ENCODE data around the gene MPI.
A peak's percentile ranks its signal among the peaks of the same experiment; 100 is the strongest.
"Not testable (repeated sequence)": the region's sequence is repeated elsewhere in the genome, so short reads cannot be mapped to it uniquely, and the experiment has no call there.

Gene MPI

DNA sequence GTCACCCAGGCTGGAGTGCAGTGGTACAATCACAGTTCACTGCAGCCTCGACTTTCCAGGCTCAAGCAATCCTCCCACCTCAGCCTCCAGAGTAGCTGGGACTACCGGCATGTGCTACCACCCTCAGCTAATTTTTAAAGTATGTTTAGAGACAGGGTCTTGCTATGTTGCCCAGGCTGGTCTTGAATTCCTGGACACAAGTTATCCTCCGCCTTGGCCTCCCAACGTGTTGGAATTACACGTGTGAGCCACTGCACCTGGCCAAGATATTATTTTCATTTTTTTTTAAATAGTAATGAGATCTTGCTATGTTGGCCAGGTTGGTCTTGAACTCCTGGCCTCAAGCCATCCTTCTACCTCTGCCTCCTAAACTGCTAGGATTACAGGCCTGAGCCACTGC is 4.4 kb upstream of the MPI start:
- peaks cover 10% of the 10 kb centered on the region for H3K79me2 ChIP-seq (ENCODE audit: low read length)
- no peaks in the 10 kb centered on the region for H3K27me3 ChIP-seq (ENCODE audit: low read depth, low read length)
- H3K36me3 ChIP-seq (replicated peaks; ENCODE audit: low read depth, low read length), result peaks cover 2% of the 10 kb centered on the region
- H2AFZ ChIP-seq (ENCODE audit: low read depth, low read length), result no peak overlapping the region
- peaks cover 22% of the 10 kb centered on the region for H3K4me1 ChIP-seq (ENCODE audit: low read length)
- H3K9ac ChIP-seq (ENCODE audit: low read length), result no peak overlapping the region
- H4K20me1 ChIP-seq (ENCODE audit: insufficient read depth, low read length), result no peaks in the 10 kb centered on the region
- peaks cover 8% of the 10 kb centered on the region; the same call in 1 of the 2 replicates for H3K9me3 ChIP-seq (ENCODE audit: insufficient read depth, low read length)
- TF ChIP-seq EZH2phosphoT487 (IDR thresholded peaks at IDR 0.05; ENCODE audit: low read depth) (no peak), CTCF (IDR thresholded peaks at IDR 0.05; ENCODE audit: low read depth, low read length) (no peak)
- H3K4me2 ChIP-seq (ENCODE audit: low read length), result no peak overlapping the region
- no peak overlapping the region for H3K27ac ChIP-seq (ENCODE audit: low read length)
- no peak overlapping the region for H3K4me3 ChIP-seq (ENCODE audit: low read length)

- peaks cover 14% of the 10 kb centered on the region for H3K36me3 ChIP-seq (replicated peaks; ENCODE audit: low read depth, low read length)
- H3K4me3 ChIP-seq (ENCODE audit: low read length); H3K4me2 ChIP-seq (ENCODE audit: low read length); H3K9me3 ChIP-seq (ENCODE audit: insufficient read depth, low read length); H3K9ac ChIP-seq (ENCODE audit: low read length); H3K27ac ChIP-seq (ENCODE audit: low read length); H4K20me1 ChIP-seq (ENCODE audit: insufficient read depth, low read length); H3K27me3 ChIP-seq (ENCODE audit: low read depth, low read length); H2AFZ ChIP-seq (ENCODE audit: low read depth, low read length): not testable (repeated sequence)
- H3K4me1 ChIP-seq (ENCODE audit: low read length), result peaks cover 42% of the 10 kb centered on the region
- peaks cover 26% of the 10 kb centered on the region for H3K79me2 ChIP-seq (ENCODE audit: low read length)
Observed at GRCh38 chr15:74887537-74888193, 2.2 kb upstream of the MPI start.

DNA sequence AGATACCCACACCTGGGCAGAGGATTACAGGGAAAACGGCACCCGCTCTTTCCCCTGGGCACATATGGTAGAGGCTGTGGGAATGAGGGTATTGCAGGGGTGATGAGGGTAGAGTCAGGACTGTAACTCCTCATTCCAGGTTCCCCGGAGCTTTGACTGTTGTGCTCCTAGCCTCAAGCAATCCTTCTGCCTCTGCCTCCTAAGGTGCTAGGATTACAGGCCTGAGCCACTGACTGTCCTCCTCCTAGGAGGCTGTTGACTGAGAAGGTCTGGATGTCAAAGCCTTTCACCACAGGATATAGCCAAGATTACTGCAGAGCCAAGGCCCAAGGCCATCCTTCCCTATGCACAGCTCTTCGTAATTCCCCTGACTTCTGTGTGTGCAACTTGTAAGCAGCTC is 1.1 kb upstream of the MPI start:
- Histone ChIP-seq H3K4me3 (ENCODE audit: low read length) (peak overlapping the region; percentile 85), H3K4me1 (ENCODE audit: low read length) (peaks cover 53% of the 10 kb centered on the region), H4K20me1 (ENCODE audit: insufficient read depth, low read length) (no peaks in the 10 kb centered on the region), H3K27ac (ENCODE audit: low read length) (no peak overlapping the region), H2AFZ (ENCODE audit: low read depth, low read length) (no peak overlapping the region), H3K4me2 (ENCODE audit: low read length) (peak overlapping the region; percentile 98), H3K79me2 (ENCODE audit: low read length) (peaks cover 37% of the 10 kb centered on the region), H3K36me3 (replicated peaks; ENCODE audit: low read depth, low read length) (peaks cover 24% of the 10 kb centered on the region), H3K9ac (ENCODE audit: low read length) (peak overlapping the region; percentile 93; the same call in 1 of the 2 replicates), H3K9me3 (ENCODE audit: insufficient read depth, low read length) (no peaks in the 10 kb centered on the region), H3K27me3 (ENCODE audit: low read depth, low read length) (no peaks in the 10 kb centered on the region)
- TF ChIP-seq EZH2phosphoT487 (IDR thresholded peaks at IDR 0.05; ENCODE audit: low read depth) (no peak), CTCF (IDR thresholded peaks at IDR 0.05; ENCODE audit: low read depth, low read length) (no peak)

- H3K4me1 ChIP-seq (ENCODE audit: low read length), result peaks cover 48% of the 10 kb centered on the region
- H3K27me3 ChIP-seq (ENCODE audit: low read depth, low read length), result no peaks in the 10 kb centered on the region
- peaks cover 26% of the 10 kb centered on the region for H3K36me3 ChIP-seq (replicated peaks; ENCODE audit: low read depth, low read length)
- H3K27ac ChIP-seq (ENCODE audit: low read length), result peak overlapping the region; percentile 92; the same call in 1 of the 2 replicates
- peak overlapping the region; percentile 98 for H3K4me2 ChIP-seq (ENCODE audit: low read length)
- peak overlapping the region; percentile 93 for H3K9ac ChIP-seq (ENCODE audit: low read length)
- peaks cover 38% of the 10 kb centered on the region for H3K79me2 ChIP-seq (ENCODE audit: low read length)
- no peaks in the 10 kb centered on the region for H4K20me1 ChIP-seq (ENCODE audit: insufficient read depth, low read length)
- H3K4me3 ChIP-seq (ENCODE audit: low read length), result peak overlapping the region; percentile 85
- TF ChIP-seq CTCF (IDR thresholded peaks at IDR 0.05; ENCODE audit: low read depth, low read length) (no peak), EZH2phosphoT487 (IDR thresholded peaks at IDR 0.05; ENCODE audit: low read depth) (no peak)
- peak overlapping the region; percentile 90 for H2AFZ ChIP-seq (ENCODE audit: low read depth, low read length)
- no peaks in the 10 kb centered on the region for H3K9me3 ChIP-seq (ENCODE audit: insufficient read depth, low read length)
Observed at GRCh38 chr15:74889390-74889882, 406 bp upstream of the MPI start.
